GM19395 (cell line): ENCODE data around the gene PDE6B.
"Not testable (repeated sequence)": the region's sequence is repeated elsewhere in the genome, so short reads cannot be mapped to it uniquely, and the experiment has no call there.

Experiments used
- ATAC-seq: cut with Tn5 transposase; IDR thresholded peaks from one replicate; pipeline ENCODE4 v1.9.1; 2021; ENCODE audit warnings: mild to moderate bottlenecking, moderate library complexity; ENCODE audit not compliant: unreplicated experiment

Gene PDE6B

DNA sequence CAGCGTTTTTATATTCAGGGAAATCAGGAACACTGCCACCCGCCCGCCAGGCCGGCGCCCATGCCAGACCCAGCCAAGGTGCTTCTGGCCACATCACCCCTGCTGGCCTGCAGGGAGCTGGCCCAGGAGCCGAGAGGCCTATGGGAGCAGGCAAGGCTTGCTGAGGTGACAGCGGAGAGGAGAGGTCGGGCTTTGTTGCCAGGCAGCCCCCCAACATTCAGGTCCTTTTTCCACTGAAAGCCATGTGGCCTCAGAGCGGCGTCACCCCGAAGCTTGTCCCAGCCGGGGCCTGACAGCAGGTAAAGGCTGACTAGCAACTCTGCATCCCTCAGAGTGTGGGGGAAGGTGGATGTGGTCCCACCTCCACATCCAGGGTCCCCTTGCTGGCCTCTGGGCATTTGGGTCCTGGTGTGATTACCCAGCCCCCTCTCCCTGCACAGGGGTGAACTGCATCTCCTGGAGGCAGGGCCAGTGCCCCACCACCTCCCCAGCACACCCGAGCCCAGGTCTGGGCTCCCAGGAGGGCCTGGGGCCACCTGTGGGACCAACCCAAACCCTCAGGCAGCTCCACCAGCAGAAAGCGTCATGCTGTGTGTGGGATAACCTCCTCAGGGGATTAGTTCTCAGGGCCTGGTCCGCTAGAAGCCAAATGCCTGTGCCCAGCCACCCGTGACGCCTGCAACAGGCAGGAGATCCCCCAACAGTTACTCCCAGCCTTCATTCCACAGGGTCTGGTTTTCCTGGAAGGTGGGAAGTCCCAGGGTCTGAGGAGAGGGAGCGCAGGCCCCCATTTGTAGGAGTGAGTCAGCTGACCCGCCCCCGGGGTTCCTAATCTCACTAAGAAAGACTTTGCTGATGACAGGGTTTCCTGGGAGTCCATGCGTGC, at the start of gene PDE6B:
TSS of gene PDE6B (plus strand) at position 869 of the 886 bp plus-strand sequence. CDS start 54 bp downstream, outside the sequence.
- ATAC-seq, result no peak

GRCh38 chr4:576245-576821, 49.0 kb upstream of the PDE6B start, which contains the start of gene TMEM271:
Gene TMEM271 (minus strand): TSS chr4:576295. CDS start chr4:576062, 233 bp downstream.
- no peak for ATAC-seq

GRCh38 chr4:576991-577498, 48.3 kb upstream of the PDE6B start:
- no peak for ATAC-seq

DNA sequence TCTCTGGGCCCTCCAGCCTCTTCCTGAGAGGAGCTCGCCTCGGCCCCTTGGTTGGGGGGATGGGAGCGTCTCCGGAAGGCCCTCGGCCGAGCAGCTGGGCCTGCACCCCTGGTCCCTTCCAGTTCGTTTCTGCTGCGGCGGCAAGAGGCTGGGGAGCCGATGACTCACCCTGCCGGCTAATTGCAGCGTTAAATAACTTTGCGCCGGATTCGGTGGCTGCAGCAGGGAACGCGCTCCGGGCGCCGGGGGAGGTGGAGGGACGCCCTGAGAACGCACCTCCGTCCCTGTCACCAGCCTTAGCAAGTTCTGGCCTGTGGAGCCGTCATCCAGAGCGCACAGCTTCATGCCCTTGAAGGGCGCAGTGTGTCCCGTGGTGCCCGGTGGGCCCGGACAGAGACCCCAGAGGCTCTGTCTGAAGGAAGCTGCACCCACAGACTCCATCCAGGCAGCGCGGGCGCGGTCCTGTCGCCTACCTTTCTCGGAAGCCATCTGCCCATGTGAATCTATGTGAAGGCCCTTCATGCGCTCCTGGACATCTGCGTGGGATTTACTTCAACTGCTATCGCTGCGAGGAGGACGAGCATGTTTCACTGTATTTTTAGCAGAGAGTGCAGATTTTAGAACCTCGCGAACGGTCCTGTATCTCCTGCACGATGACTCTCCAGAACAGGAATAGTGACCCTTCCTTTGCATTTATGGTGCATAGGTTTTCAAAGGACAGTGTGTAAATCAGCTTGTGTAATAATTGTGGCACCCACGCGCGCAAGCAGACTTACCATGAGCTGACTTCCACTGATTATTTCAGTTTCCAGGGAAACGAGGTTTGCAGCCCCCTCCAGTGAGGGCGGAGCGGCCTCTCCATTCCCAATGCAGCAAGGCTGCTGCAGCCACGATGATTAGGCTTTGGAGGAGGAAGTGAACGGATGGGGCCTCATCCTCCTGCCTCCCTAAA, 47.6 kb upstream of the PDE6B start:
- no peak for ATAC-seq

- no peak for ATAC-seq
Measured at GRCh38 chr4:578451-579443, 46.6 kb upstream of the PDE6B start.

DNA sequence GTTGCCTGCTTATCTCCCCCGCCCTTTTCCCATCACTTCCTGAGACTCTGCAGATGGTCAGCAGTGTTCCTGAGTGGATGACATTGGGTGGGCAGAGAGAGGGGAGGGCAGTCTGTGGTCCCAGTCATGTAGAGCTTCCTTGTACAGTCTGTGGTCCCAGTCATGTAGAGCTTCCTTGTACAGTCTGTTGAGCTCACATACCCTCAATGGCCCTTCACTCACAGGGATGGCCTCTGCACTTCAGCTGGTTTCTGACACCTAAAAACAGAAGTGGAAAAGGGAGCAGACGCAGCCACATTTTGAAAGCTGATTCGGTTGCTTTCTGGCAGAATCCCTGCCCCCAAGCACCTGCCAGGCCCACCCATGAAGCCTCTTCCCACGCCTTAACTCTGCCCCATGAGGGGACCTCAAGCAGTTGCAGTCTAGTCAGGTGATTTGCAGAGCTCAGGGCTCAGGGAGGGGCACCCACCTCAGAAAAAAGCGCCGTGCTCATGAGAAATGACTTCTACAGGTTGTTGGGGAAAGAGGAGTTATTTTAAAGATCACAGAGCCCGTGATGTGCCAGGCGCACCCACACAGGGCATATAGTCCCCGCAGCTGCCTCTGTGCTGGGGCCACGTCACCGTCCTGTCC, 45.7 kb upstream of the PDE6B start:
- no peak for ATAC-seq

- ATAC-seq, result no peak
Measured at GRCh38 chr4:581181-581580, 44.2 kb upstream of the PDE6B start.

GRCh38 chr4:581753-582361, 43.5 kb upstream of the PDE6B start:
- ATAC-seq, result no peak

DNA sequence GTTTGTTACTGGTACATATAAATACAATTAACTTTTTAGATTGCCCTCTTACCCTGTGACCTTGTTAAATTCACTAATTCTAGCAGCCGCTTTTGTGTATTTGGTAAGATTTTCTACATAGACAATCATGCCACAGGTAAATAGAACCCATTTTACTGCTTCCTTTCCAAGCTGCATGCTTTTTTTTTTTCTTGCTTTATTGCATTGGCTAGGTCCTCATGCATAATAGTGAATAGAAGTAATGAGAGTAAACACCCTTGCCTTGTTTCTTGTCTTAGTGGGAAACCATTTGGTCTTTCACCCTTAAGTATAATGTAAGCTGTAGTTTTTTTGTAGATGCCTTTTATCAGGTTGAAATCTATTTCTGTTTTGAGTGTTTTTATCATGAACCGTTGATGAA, 41.6 kb upstream of the PDE6B start:
- ATAC-seq, result no peak

DNA sequence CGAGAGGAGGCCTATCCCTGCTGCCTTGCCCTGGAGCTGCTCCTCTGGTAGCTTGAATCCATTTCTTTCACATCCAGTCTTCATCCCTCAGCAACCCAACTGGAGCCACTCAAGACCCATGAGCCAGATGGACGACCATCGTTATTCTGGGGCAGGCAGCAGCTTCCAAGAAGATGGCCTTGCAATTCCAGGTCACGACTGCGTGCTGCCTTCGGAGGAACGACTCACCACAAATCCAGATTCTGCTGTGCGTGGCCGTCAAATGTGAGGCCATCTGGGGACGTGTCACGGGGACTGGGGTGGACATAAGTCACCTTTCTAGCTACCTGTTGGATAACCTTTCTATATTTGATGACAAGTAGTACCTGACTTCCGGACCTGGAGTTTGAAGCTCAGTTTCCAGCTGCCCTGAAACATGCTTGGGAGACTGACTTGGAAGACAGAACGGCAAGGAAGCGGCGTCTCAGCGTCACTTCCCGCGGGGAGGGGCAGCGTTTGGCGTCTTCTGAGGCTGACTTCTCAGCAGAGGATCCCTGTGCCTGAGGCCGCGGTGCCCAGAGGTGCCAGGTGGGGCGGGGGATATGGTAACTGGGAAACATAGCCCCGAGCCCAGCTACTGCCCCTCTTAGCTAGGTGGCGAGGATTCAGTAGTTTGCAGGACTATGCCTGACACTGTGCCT, 37.6 kb upstream of the PDE6B start:
- no peak for ATAC-seq

DNA sequence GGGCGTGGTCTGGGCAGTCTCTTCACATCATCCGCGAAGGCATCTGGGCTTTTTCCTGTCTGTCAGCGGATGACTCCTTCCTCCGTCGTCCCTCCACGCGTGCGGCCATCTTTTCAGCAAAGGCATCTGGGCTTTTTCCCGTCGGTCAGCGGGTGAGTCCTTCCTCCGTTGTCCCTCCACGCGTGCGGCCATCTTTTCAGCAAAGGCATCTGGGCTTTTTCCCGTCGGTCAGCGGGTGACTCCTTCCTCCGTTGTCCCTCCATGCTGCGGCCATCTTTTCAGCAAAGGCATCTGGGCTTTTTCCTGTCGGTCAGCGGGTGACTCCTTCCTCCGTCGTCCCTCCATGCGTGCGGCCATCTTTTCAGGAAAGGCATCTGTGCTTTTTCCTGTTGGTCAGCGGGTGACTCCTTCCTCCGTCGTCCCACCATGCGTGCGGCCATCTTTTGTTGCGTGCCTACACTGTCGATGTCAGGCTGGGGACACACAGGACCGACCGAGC, 37.0 kb upstream of the PDE6B start:
- no peak for ATAC-seq

DNA sequence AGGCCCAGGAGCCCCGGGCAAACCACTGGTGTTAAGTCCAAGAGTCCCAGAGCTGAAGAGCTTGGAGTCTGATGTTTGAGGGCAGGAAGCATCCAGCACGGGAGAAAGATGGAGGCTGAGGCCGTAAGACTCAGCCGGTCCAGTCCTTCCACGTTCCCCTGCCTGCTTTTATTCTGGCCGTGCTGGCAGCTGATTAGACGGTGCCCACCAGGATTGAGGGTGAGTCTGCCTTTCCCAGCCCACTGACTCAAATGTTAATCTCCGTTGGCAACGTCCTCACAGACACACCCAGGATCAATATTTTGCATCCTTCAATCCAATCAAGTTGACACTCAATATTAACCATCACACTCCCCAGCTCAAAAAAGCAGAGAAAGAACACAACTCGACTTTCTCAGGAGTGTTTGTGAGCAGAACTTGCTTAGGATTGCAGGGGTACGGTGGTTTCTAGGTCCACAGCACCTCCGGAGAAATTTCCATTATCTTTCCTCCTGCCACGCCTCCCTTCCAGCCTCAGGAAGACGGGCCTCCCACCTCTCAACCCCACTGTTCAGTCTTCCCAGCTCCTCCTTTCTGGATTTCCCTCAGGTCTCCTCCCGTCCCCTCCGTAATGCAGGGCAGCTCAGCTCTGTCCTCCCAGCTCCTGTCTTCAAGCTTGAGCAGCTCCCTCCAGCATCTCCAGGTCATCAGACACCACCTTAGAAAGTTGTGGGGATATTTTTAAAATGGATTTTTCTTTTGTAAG, 36.0 kb upstream of the PDE6B start:
- no peak for ATAC-seq

DNA sequence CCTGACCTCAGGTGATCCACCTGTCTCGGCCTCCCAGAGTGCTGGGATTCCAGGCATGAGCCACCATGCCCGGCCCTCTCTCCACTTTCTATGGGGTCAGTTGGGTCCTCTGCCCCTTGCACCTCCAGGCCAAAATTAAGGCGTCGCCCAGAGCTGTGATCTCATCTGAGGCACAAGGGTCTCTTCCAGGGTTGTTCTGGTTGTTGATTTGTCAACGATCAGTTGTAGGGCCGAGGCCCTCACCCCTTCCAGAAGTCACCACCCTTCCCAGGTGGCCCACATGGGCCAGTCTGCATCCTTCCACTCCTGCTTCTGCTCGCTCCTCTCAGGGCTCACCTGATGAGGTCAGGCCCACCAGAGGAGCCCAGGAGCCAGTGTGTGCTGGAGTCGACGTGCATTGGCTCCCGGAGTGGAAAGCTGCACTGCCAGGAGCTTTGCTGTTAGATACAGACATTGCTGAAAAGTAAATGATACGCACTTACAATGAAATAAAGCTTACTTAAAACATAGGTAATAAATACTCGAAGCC, 35.0 kb upstream of the PDE6B start:
- no peak for ATAC-seq

- ATAC-seq, result not testable (repeated sequence)
Measured at GRCh38 chr4:592178-592577, 33.2 kb upstream of the PDE6B start.

- no peak for ATAC-seq
Measured at GRCh38 chr4:592825-593520, 32.4 kb upstream of the PDE6B start.

DNA sequence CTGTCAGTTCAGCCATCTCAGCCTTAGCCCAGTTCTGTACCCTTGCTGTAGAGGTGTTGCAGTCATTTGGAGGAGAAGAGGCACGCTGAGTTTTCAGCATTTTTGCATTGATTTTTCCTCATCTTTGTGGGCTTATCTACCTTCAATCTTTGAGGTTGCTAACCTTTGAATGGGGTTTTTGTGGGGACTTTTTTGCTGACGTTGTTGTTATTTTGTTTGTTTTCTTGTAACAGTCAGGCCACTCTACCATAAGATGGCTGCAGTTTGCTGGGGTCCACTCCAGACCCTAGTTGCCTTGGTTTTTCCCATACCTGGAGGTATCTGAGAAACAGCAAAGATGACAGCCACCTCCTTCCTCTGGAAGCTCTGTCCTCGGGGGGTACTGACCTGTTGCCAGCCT, 26.4 kb upstream of the PDE6B start:
- ATAC-seq, result no peak

- no peak for ATAC-seq
Measured at GRCh38 chr4:600166-600565, 25.2 kb upstream of the PDE6B start.
